ENCODE measurements around the gene OSBPL3. TPM values are rescaled to one million over a fixed set of nuclear protein-coding genes. Genes with fewer than 3 reads are reported as not detected.

The OSBPL3 gene
- total and polyA plus RNA-seq, 7 donors, result 0.60 to 6.3 (median 1.8) TPM

DNA sequence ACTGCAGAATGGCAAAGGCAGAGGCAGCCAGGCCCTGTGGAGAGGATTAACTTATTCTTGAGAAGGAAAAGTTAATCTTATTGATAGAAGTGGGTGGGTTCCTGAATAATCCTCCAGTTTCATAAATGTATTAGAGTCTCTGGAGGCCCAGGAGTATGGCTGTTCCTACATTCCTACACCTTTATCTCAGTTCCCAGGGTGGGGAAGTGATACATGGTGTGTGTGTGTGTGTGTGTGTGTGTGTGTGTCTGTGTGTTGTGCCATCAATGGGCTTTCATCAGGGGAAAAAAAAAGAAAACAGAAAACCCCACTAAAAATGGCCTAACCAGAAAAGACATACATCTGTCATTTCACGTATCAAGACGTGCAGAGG lies 200.7 kb downstream of the OSBPL3 start:
- DNase-seq, result no peak
- no peaks in the 10 kb centered on the region for H3K36me3 ChIP-seq
- TF ChIP-seq POLR2AphosphoS5 (IDR thresholded peaks at IDR 0.05) (no peak), EP300 (IDR thresholded peaks at IDR 0.05) (no peak), POLR2A (IDR thresholded peaks at IDR 0.05) (no peak)
- TF ChIP-seq, protein P1, sequence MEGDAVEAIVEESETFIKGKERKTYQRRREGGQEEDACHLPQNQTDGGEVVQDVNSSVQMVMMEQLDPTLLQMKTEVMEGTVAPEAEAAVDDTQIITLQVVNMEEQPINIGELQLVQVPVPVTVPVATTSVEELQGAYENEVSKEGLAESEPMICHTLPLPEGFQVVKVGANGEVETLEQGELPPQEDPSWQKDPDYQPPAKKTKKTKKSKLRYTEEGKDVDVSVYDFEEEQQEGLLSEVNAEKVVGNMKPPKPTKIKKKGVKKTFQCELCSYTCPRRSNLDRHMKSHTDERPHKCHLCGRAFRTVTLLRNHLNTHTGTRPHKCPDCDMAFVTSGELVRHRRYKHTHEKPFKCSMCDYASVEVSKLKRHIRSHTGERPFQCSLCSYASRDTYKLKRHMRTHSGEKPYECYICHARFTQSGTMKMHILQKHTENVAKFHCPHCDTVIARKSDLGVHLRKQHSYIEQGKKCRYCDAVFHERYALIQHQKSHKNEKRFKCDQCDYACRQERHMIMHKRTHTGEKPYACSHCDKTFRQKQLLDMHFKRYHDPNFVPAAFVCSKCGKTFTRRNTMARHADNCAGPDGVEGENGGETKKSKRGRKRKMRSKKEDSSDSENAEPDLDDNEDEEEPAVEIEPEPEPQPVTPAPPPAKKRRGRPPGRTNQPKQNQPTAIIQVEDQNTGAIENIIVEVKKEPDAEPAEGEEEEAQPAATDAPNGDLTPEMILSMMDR (IDR thresholded peaks at IDR 0.05), result no peak
- H3K27ac ChIP-seq, result no peak overlapping the region
- no peaks in the 10 kb centered on the region for H3K4me1 ChIP-seq
- H3K27me3 ChIP-seq, result no peaks in the 10 kb centered on the region
- no peaks in the 10 kb centered on the region for H3K9me3 ChIP-seq
- H3K4me3 ChIP-seq, result no peak overlapping the region
- intact Hi-C loops (cut with DNase I), result no loop called here
- 88 to 90% methylated on average over 2 of the region's 2 CpGs for WGBS, 2 donors

DNA sequence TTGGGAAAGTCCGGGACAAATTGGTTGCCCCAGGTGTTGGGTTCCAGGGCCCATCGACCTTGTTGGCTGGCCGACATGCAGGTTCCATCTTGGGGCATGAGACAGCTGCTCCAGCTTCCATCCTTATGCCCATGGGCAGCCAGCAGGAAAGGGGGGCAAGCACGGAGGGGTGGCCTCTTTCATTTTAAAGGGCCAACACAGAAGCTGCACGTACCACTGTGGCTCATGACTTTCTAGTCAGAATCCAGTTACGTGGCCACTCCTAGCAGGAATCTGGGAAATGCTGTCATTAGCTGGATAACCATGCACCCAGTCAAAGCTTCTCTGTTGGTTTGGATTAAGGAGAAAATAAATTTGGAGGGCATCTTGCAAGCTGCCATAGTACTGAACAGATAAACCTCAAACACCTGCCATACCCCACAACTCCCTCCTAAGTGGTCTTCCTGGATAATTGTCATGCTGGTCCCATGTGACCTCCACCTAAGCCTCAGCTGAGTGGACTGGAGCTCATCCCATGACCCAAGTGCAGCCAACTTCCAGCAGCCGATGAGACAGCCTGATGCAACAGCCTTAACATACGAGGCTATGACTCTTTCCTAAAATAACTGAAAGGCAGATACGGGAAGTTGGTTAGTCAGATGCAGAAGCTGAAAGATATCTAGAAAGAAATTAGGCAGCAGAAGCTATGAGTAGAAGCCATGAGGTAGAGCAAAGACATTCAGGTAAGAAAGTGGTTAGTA lies 201.3 kb downstream of the OSBPL3 start:
- Histone ChIP-seq H3K4me1 (no peaks in the 10 kb centered on the region), H3K27me3 (no peaks in the 10 kb centered on the region), H3K36me3 (no peaks in the 10 kb centered on the region), H3K9me3 (no peaks in the 10 kb centered on the region), H3K27ac (no peak overlapping the region), H3K4me3 (no peak overlapping the region)
- intact Hi-C loops (cut with DNase I), result no loop called here
- TF ChIP-seq EP300 (IDR thresholded peaks at IDR 0.05) (no peak), POLR2A (IDR thresholded peaks at IDR 0.05) (no peak), POLR2AphosphoS5 (IDR thresholded peaks at IDR 0.05) (peak in 1 of 4 donors; percentile 51)
- TF ChIP-seq, protein P1 (IDR thresholded peaks at IDR 0.05), result no peak
- DNase-seq, result peak; percentile 70
- 79 to 87% methylated on average over 9 of the region's 9 CpGs for WGBS, 2 donors

DNA sequence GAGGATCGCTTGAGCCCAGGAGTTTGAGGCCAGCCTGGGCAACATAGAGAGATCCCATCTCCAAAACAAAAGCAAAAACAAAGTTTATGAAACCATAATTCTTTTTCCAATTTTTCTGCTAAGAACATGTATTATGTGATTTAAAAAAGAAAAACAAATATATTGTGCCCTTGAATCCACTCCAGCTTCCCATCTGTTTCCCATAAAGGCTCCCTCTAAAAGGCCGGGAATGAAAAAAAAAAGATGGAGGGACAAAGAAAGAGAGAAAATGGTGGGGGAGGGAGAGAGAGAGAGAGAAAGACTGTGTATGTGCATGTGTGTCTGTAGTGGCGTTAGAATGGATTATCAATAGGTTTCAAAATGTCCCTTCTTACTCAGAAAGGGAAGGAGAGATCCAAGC lies 202.2 kb downstream of the OSBPL3 start:
- 87 to 89% methylated on average over 3 of the region's 3 CpGs for WGBS, 2 donors
- TF ChIP-seq POLR2AphosphoS5 (IDR thresholded peaks at IDR 0.05), result no peak
- no peak for TF ChIP-seq EP300 (IDR thresholded peaks at IDR 0.05)

DNA sequence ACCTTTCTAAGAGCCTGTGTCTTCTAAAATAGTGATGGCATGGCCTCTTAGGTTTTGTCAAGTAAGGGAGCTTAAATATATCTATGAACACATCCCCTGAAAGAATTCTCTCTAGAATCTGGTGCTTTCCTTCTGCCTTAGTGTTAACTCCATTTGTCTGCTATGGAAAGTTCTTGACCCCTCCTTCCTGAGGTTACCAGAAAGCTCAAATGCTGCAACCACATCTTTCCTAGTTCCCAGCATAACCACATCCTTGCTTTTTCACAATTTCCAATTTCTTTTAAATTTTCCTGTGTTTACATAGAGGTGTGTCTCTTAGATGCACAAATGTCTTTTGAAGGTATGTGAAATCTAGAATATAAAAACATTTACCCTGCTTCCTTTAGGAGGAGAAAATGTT lies 206.3 kb downstream of the OSBPL3 start:
- Histone ChIP-seq H3K27me3 (no peaks in the 10 kb centered on the region), H3K4me1 (no peaks in the 10 kb centered on the region), H3K9me3 (no peaks in the 10 kb centered on the region), H3K27ac (no peak overlapping the region), H3K4me3 (no peak overlapping the region), H3K36me3 (no peaks in the 10 kb centered on the region)
- DNase-seq, result no peak
- intact Hi-C loops (cut with DNase I), result no loop called here
- no peak for TF ChIP-seq POLR2AphosphoS5 (IDR thresholded peaks at IDR 0.05)
- TF ChIP-seq, protein P1 (IDR thresholded peaks at IDR 0.05), result no peak
- TF ChIP-seq EP300 (IDR thresholded peaks at IDR 0.05), result no peak
- TF ChIP-seq POLR2A (IDR thresholded peaks at IDR 0.05), result no peak

More for the DNA sequence above, 202.2 kb downstream of the OSBPL3 start:
- Histone ChIP-seq H3K36me3 (no peaks in the 10 kb centered on the region), H3K27ac (no peak overlapping the region), H3K9me3 (no peaks in the 10 kb centered on the region), H3K27me3 (no peaks in the 10 kb centered on the region), H3K4me1 (no peaks in the 10 kb centered on the region), H3K4me3 (no peak overlapping the region)
- DNase-seq, result no peak
- intact Hi-C loops (cut with DNase I), result no loop called here

DNA sequence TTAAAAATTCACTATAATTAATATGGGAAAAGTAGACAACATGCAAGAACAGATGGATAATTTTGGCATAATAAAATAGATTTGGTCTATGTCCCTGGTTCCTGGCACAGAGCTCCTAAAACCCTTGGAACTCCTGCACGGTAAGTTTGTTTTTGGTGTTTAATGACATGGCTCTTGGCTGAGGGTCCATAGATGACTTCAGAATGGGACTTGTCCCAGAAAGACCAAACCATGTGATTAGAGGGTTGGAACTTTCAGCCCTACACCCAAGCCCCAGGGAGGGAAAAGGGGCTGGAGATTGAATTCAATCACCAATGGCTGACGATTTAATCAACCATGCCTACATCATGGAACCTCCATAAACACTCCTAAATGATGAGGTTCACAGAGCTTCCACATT lies 210.1 kb downstream of the OSBPL3 start:
- WGBS, 2 donors, result 82 to 89% methylated on average over 2 of the region's 2 CpGs
- intact Hi-C loops (cut with DNase I), result no loop called here
- no peak for DNase-seq
- Histone ChIP-seq H3K27me3 (no peaks in the 10 kb centered on the region), H3K4me1 (no peaks in the 10 kb centered on the region), H3K9me3 (no peaks in the 10 kb centered on the region), H3K4me3 (no peak overlapping the region), H3K36me3 (no peaks in the 10 kb centered on the region), H3K27ac (no peak overlapping the region)
- TF ChIP-seq EP300 (IDR thresholded peaks at IDR 0.05), result no peak
- TF ChIP-seq, protein P1 (IDR thresholded peaks at IDR 0.05), result no peak
- no peak for TF ChIP-seq POLR2A (IDR thresholded peaks at IDR 0.05)
- TF ChIP-seq POLR2AphosphoS5 (IDR thresholded peaks at IDR 0.05), result no peak

Data from sigmoid colon (tissue), 7 donors.